Measurements from ENCODE around the gene LGALSL. TPM values are rescaled to one million over a fixed set of nuclear protein-coding genes. Genes with fewer than 3 reads are reported as not detected.

LGALSL gene
- polyA plus RNA-seq, 1 of the 3 experiments (the other 2 are of a cell fraction): 6.5 TPM

- Histone ChIP-seq H3K4me1 (ENCODE audit: control insufficient read depth in 1 of 2, insufficient read depth in 2 of 2, low read depth in 1 of 2, low read length in 1 of 2) (peaks cover 0 to 16% of the 10 kb centered on the region in 2 experiments; a peak in 1 of 4 replicates), H4K20me1 (ENCODE audit: insufficient read depth) (no peaks in the 10 kb centered on the region), H3K79me2 (ENCODE audit: insufficient read depth) (no peaks in the 10 kb centered on the region), H3K36me3 (replicated peaks in 1 of 2; ENCODE audit: control insufficient read depth in 1 of 2, insufficient read depth in 2 of 2, low read length in 1 of 2) (no peaks in the 10 kb centered on the region), H3K27ac (ENCODE audit: low read depth in 2 of 2, low read length in 1 of 2) (no peak overlapping the region; a peak in 1 of 4 replicates), H3K27me3 (ENCODE audit: insufficient read depth) (no peaks in the 10 kb centered on the region; the same call in 1 of the 2 replicates), H3K9me2 (no peaks in the 10 kb centered on the region), H3K4me2 (no peak overlapping the region), H3K9me3 (no peaks in the 10 kb centered on the region), H2AFZ (ENCODE audit: low read depth) (no peak overlapping the region), H3K4me3 (ENCODE audit: low read depth in 2 of 2, low read length in 1 of 2) (peak overlapping the region in 1 of 2 experiments; percentile 47; a peak in 1 of 4 replicates), H3K9ac (no peak overlapping the region), H3F3A (replicated peaks; ENCODE audit: insufficient read depth) (no peaks in the 10 kb centered on the region)
- ChIA-PET POLR2A (no interaction called here), CTCF (interaction anchor here (0.7 to 5.9 kb wide), 30 partner anchors 8 to 438 kb away, joined by 3 to 55 read pairs (median 5); no protein-coding TSS in a partner anchor)
- 50% methylated on average over 11 of the region's 20 CpGs for WGBS (ENCODE audit: low lambda C conversion rate)
- no peak for TF ChIP-seq GABPA (IDR thresholded peaks at IDR 0.05; ENCODE audit: low read depth)
- TF ChIP-seq RAD21 (IDR thresholded peaks at IDR 0.05; ENCODE audit: low read length): peak; percentile 59
- no peak for TF ChIP-seq NRF1 (IDR thresholded peaks at IDR 0.05; ENCODE audit: low read depth, low read length)
- no peak for TF ChIP-seq USF1 (IDR thresholded peaks at IDR 0.05; ENCODE audit: borderline replicate concordance, low read depth)
- TF ChIP-seq EP300 (IDR thresholded peaks at IDR 0.05; ENCODE audit: borderline replicate concordance in 1 of 2, low read depth in 1 of 2, low read length in 1 of 2): no peak
- TF ChIP-seq EZH2phosphoT487 (IDR thresholded peaks at IDR 0.05; ENCODE audit: borderline replicate concordance, low read depth): no peak
- TF ChIP-seq SMC3 (IDR thresholded peaks at IDR 0.05; ENCODE audit: low read depth, low read length): peak; percentile 62
- no peak for TF ChIP-seq TAF1 (IDR thresholded peaks at IDR 0.05; ENCODE audit: borderline replicate concordance, low read depth, low read length)
- no peak for TF ChIP-seq MAX (IDR thresholded peaks at IDR 0.05; ENCODE audit: low read depth)
- TF ChIP-seq NFIC (IDR thresholded peaks at IDR 0.05; ENCODE audit: borderline replicate concordance): peak; percentile 47; the same call in 1 of the 2 replicates
- TF ChIP-seq POLR2AphosphoS5 (IDR thresholded peaks at IDR 0.05; ENCODE audit: low read depth, low read length): no peak
- TF ChIP-seq REST (IDR thresholded peaks at IDR 0.05; ENCODE audit: low read depth, low read length): no peak
- no peak for TF ChIP-seq FOSL2 (IDR thresholded peaks at IDR 0.05; ENCODE audit: borderline replicate concordance, low read depth)
- peak; percentile 79 for TF ChIP-seq CTCF (IDR thresholded peaks at IDR 0.05)
- peak; percentile 30 for DNase-seq
Measured at GRCh38 chr2:64488050-64488974, 34.4 kb downstream of the LGALSL start.
